ENCODE measurements around the gene ST3GAL2. TPM values are rescaled to one million over a fixed set of nuclear protein-coding genes. Genes with fewer than 3 reads are reported as not detected.
A peak's percentile ranks its signal among the peaks of the same experiment; 100 is the strongest.

ST3GAL2 gene
- total and polyA plus RNA-seq, 10 of the 15 experiments (the other 5 are each of a cell fraction or from before 2014, with no cell fraction given): 0.95 to 61.7 (median 25.9) TPM

- no peak for TF ChIP-seq ZBTB4 (CRISPR knock-in tag; IDR thresholded peaks at IDR 0.05)
- peak; percentile 51; the same call in 1 of the 2 replicates for TF ChIP-seq CBFB (IDR thresholded peaks at IDR 0.05; ENCODE audit: low read depth)
- peak; percentile 17; the same call in 1 of the 2 replicates for TF ChIP-seq ZNF207 (IDR thresholded peaks at IDR 0.05; ENCODE audit: borderline replicate concordance)
- TF ChIP-seq ETV6 (conservative IDR thresholded peaks at IDR 0.05 in 1 of 2, IDR thresholded peaks at IDR 0.05 in 1 of 2; ENCODE audit: borderline replicate concordance in 1 of 2, low read depth in 1 of 2): no peak
- no peak for TF ChIP-seq MTA3 (IDR thresholded peaks at IDR 0.05; ENCODE audit: borderline replicate concordance, low read length)
- no peak; the same call in 1 of the 2 replicates for TF ChIP-seq CREM (IDR thresholded peaks at IDR 0.05; ENCODE audit: low read depth)
- no peak for TF ChIP-seq ATF2 (IDR thresholded peaks at IDR 0.05; ENCODE audit: low read length)
- TF ChIP-seq MTA2 (IDR thresholded peaks at IDR 0.05; ENCODE audit: low read depth): 0 out of 2 replicates have a peak, but pooled peaks have one; percentile 15
- peak; percentile 81 for TF ChIP-seq YY1 (IDR thresholded peaks at IDR 0.05; ENCODE audit: low read depth, low read length)
- peak; percentile 92 for TF ChIP-seq SP1 (IDR thresholded peaks at IDR 0.05; ENCODE audit: low read depth, low read length)
- TF ChIP-seq STAT3 (IDR thresholded peaks at IDR 0.05; ENCODE audit: low read depth, low read length): no peak
- peak; percentile 78; the same call in 1 of the 2 replicates for TF ChIP-seq ZBTB40 (IDR thresholded peaks at IDR 0.05; ENCODE audit: borderline replicate concordance)
- peak; percentile 88 for TF ChIP-seq CHD2 (IDR thresholded peaks at IDR 0.05; ENCODE audit: borderline replicate concordance, low read depth, low read length)
- TF ChIP-seq DPF2 (IDR thresholded peaks at IDR 0.05): 0 out of 2 replicates have a peak, but pooled peaks have one; percentile 7
- peak; percentile 94 for TF ChIP-seq POLR2AphosphoS5 (IDR thresholded peaks at IDR 0.05; ENCODE audit: low read length)
- TF ChIP-seq ELK1 (IDR thresholded peaks at IDR 0.05; ENCODE audit: low read depth, low read length): no peak
- TF ChIP-seq ZNF274 (IDR thresholded peaks at IDR 0.05; ENCODE audit: insufficient read depth, insufficient read length): no peak
- peak; percentile 69; the same call in 1 of the 2 replicates for TF ChIP-seq ZBED1 (IDR thresholded peaks at IDR 0.05; ENCODE audit: borderline replicate concordance)
- TF ChIP-seq LARP7 (IDR thresholded peaks at IDR 0.05): no peak; the same call in 1 of the 2 replicates
- TF ChIP-seq CBX3 (IDR thresholded peaks at IDR 0.05; ENCODE audit: borderline replicate concordance, low read depth): no peak
- TF ChIP-seq NFYB (IDR thresholded peaks at IDR 0.05; ENCODE audit: insufficient read depth, low read depth, low read length): peak; percentile 99
Measured at GRCh38 chr16:70380919-70381603, 57.8 kb downstream of the ST3GAL2 start (continued).

All from GM12878 (cell line).